CD4-positive, CD25-positive, alpha-beta regulatory T cell (primary cell): ENCODE data around the gene PP2D1. TPM values are rescaled to one million over a fixed set of nuclear protein-coding genes. Genes with fewer than 3 reads are reported as not detected.
"Not testable (repeated sequence)": the region's sequence is repeated elsewhere in the genome, so short reads cannot be mapped to it uniquely, and the experiment has no call there.

ENCODE experiments used
- ATAC-seq, 2 donors: fragments of 150-1000 bp; cut with Tn5 transposase; one replicate each; pipeline ENCODE4 v1.10.0; 2021; ENCODE audit warnings: low read depth in 2 of 2, moderate number of reproducible peaks in 2 of 2, moderate library complexity in 1 of 2
- DNase-seq, 3 donors: peaks; one replicate each; pipeline versions ENCODE4 v3.0.0 to v3.0.0-alpha.2; 2012 to 2022; ENCODE audit warnings: mixed read lengths in 1 of 3
- H3K27ac ChIP-seq: one replicate; pipeline ENCODE4 v1.7.0; 2013; ENCODE audit warnings: mild to moderate bottlenecking, low read length; ENCODE audit not compliant: insufficient read depth, poor library complexity, severe bottlenecking
- H3K27me3 ChIP-seq: one replicate; pipeline ENCODE4 v1.7.0; 2013; ENCODE audit warnings: low read length; ENCODE audit not compliant: control insufficient read depth, insufficient read depth
- H3K36me3 ChIP-seq: one replicate; pipeline ENCODE4 v1.7.0; 2013; ENCODE audit warnings: mild to moderate bottlenecking, low read length, moderate library complexity; ENCODE audit not compliant: control insufficient read depth, insufficient read depth
- H3K4me1 ChIP-seq: 2 replicates; pipeline ENCODE4 v1.7.0; 2013; ENCODE audit warnings: mild to moderate bottlenecking, low read length; ENCODE audit not compliant: insufficient read depth, control insufficient read depth, poor library complexity, severe bottlenecking
- H3K4me3 ChIP-seq: one replicate; pipeline ENCODE4 v1.7.0; 2013; ENCODE audit warnings: low read depth, mild to moderate bottlenecking, low read length, moderate library complexity
- H3K9me3 ChIP-seq, 2 experiments: 1 replicate in 1 of 2; 2 replicates in 1 of 2; pipeline ENCODE4 v1.7.0; 2013; ENCODE audit warnings: low read length in 2 of 2, mild to moderate bottlenecking in 1 of 2, moderate library complexity in 1 of 2; ENCODE audit not compliant: control insufficient read depth in 2 of 2
- H3K27ac Mint-ChIP-seq, 3 donors: one replicate each; pipeline ENCODE4 v1.8.0; 2020 to 2022; ENCODE audit warnings: mild to moderate bottlenecking in 3 of 3, mixed read lengths in 3 of 3, moderate library complexity in 2 of 3
- H3K27me3 Mint-ChIP-seq: one replicate; pipeline ENCODE4 v1.8.0; 2022; ENCODE audit warnings: mild to moderate bottlenecking, mixed read lengths
- H3K36me3 Mint-ChIP-seq: one replicate; pipeline ENCODE4 v1.8.0; 2020; ENCODE audit warnings: mixed read lengths
- H3K4me1 Mint-ChIP-seq, 4 donors: one replicate each; pipeline ENCODE4 v1.8.0; 2020 to 2022; ENCODE audit warnings: mixed read lengths in 4 of 4, mild to moderate bottlenecking in 1 of 4
- H3K4me3 Mint-ChIP-seq, 4 donors: one replicate each; pipeline ENCODE4 v1.8.0; 2020 to 2022; ENCODE audit warnings: mild to moderate bottlenecking in 4 of 4, mixed read lengths in 4 of 4, moderate library complexity in 3 of 4
- H3K9me3 Mint-ChIP-seq, 7 donors: one replicate each; pipeline ENCODE4 v1.8.0; 2020 to 2022; ENCODE audit warnings: mixed read lengths in 7 of 7, mild to moderate bottlenecking in 3 of 7, moderate library complexity in 2 of 7
- polyA plus RNA-seq, 4 donors: library from polyadenylated mRNA; unstranded; fragments of 300-500 nt; fragmentation: Illumina TruSeq; gene quantifications; one replicate each; pipeline ENCODE4 v1.2.3, GENCODE V29; 2021
- total RNA-seq: library from RNA; stranded (reverse); gene quantifications from one replicate; pipeline ENCODE4 v1.2.3, GENCODE V29; 2022

Gene PP2D1
- total and polyA plus RNA-seq, 5 donors from 2014 or later = 0.16 to 1.2 (median 0.21) TPM; not detected in 1

DNA sequence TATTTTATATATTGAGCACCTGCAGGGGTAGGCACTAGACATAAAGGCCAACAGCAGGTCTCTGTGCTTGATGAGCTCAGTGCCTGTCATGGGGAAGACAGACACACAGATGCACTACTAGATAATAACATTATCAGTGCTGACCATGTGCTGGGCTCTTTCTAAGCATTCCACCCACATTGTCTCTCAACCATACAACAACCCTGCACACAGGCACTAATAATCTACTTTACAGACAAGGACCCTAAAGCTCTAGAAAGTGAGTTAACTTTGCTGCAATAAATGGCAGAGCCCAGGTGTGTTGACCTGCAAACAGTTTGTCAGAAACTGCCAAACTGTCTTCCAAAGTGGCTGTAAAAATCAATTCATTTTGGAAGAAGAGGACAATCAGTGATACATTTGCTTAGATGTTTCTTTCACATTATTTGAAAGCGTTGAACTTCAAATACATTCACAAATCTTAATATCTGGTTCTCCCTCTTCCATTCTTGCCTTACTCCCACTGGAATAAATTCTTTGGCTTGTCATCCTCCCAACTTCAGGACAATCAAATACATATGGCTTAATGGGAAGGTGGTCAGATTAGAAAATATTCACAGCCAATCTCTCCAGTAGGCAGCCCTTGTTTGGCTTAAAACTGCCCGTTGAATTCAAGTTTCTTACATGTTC, 11.0 kb upstream of the PP2D1 start:
- Mint-ChIP-seq H3K27ac (peak overlapping the region in 2 of 3 donors; percentile 71 to 74), H3K27me3 (peaks cover 4% of the 10 kb centered on the region), H3K4me1 (peaks cover 0 to 6% (median 0%) of the 10 kb centered on the region in 4 donors), H3K36me3 (no peaks in the 10 kb centered on the region), H3K9me3 (no peaks in the 10 kb centered on the region), H3K4me3 (no peak overlapping the region)
- H3K27me3 ChIP-seq = no peaks in the 10 kb centered on the region
- H3K27ac ChIP-seq = no peak overlapping the region
- no peaks in the 10 kb centered on the region for H3K9me3 ChIP-seq
- no peak for ATAC-seq
- H3K36me3 ChIP-seq = no peaks in the 10 kb centered on the region
- no peak overlapping the region for H3K4me3 ChIP-seq
- no peaks in the 10 kb centered on the region for H3K4me1 ChIP-seq
- no peak for DNase-seq

DNA sequence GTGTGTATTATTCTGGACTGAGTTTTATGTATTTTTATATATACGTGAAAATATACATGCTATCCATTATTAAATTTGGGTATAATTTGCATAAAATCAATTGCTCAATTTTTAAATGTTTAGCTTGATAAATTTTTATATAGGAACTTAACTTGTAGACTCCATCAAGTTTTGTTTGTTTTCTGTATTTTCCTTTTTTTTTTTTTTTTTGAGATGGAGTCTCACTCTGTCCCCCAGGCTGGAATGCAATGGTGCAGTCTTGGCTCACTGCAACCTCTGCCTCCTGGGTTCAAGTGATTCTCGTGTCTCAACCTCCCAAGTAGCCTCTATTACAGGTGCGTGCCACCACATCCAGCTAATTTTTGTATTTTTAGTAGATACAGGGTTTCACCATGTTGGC, 4.0 kb upstream of the PP2D1 start:
- H3K9me3 ChIP-seq, H3K36me3 Mint-ChIP-seq, H3K4me3 Mint-ChIP-seq, H3K4me3 ChIP-seq, H3K27ac Mint-ChIP-seq, ATAC-seq, H3K9me3 Mint-ChIP-seq, H3K27me3 Mint-ChIP-seq, H3K4me1 ChIP-seq, H3K27me3 ChIP-seq, H3K27ac ChIP-seq, DNase-seq, H3K4me1 Mint-ChIP-seq, H3K36me3 ChIP-seq: not testable (repeated sequence)

DNA sequence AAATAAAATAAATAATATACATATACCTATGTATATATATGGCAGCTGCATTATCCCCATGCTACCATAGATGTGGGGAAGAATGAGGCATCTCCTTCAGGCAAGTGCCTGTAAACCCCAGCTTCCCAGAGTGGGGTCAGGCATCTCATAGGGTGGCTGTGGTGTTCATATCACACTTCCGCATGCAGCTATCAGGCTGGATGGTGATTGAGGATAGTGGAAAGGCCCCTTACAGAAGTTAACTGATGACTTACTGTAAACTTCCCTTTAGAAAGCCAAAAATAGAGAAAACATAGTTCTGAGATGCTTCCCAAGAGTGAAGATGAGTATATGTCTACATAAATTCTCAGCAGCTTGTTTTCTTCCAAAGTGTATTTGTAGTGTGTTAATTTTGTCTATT, 3.5 kb upstream of the PP2D1 start:
- no peak overlapping the region for H3K4me3 Mint-ChIP-seq

DNA sequence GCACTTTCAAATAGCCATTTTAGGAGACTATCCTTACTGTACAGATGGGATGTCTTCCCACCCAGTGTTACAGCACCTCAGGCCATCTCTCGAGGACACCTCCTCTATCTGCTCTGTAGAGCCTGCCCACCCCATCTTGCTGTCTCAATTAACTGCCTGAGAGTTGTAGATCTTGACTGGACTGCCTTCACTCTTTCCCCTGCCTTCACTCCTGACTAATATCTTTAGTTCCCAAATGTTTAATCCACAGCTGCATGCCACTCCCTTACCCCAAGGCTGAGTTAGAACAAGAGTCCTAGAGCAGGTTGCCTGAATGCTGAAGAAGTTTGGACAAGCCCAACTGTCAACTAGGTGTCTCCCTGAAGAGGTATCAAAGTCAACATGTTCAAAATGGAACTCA, 1.3 kb upstream of the PP2D1 start:
- H3K36me3 Mint-ChIP-seq = no peaks in the 10 kb centered on the region
- peaks cover 0 to 3% (median 0%) of the 10 kb centered on the region in 7 donors for H3K9me3 Mint-ChIP-seq
- Histone ChIP-seq H3K27me3 (no peaks in the 10 kb centered on the region), H3K27ac (no peak overlapping the region), H3K4me3 (no peak overlapping the region), H3K36me3 (no peaks in the 10 kb centered on the region), H3K4me1 (no peaks in the 10 kb centered on the region), H3K9me3 (no peaks in the 10 kb centered on the region)
- no peak overlapping the region for H3K4me3 Mint-ChIP-seq
- ATAC-seq (no peak), DNase-seq (no peak)
- H3K27ac Mint-ChIP-seq = no peak overlapping the region
- no peaks in the 10 kb centered on the region for H3K4me1 Mint-ChIP-seq
- H3K27me3 Mint-ChIP-seq = no peaks in the 10 kb centered on the region

More for the DNA sequence above, 3.5 kb upstream of the PP2D1 start:
- Histone ChIP-seq H3K4me1 (no peaks in the 10 kb centered on the region), H3K27me3 (no peaks in the 10 kb centered on the region), H3K4me3 (no peak overlapping the region), H3K9me3 (no peaks in the 10 kb centered on the region), H3K36me3 (no peaks in the 10 kb centered on the region), H3K27ac (no peak overlapping the region)
- ATAC-seq (no peak), DNase-seq (no peak)
- H3K4me1 Mint-ChIP-seq = no peaks in the 10 kb centered on the region
- H3K9me3 Mint-ChIP-seq = peaks cover 0 to 3% (median 0%) of the 10 kb centered on the region in 7 donors
- H3K27ac Mint-ChIP-seq = no peak overlapping the region
- H3K27me3 Mint-ChIP-seq = no peaks in the 10 kb centered on the region
- H3K36me3 Mint-ChIP-seq = no peaks in the 10 kb centered on the region

DNA sequence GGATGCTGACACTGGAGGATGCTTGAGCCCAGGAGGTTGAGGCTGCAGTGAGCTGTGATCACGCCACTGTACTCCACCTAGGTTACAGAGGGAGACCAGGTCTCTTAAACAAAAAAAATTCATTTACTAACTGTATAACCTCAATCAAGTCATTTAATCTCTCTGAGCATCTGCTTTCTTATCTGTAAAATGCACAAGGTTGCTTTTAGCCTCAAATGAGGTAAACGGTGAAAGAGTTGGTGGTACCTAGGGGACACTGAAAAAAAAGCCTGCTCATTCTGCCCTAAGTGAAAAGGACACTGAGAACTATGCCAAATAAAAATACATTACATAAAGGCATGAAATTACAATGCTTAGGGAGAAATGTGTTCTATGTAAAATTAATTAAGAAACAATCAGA, 3.4 kb downstream of the PP2D1 start:
- no peak overlapping the region for H3K4me3 Mint-ChIP-seq
- H3K36me3 Mint-ChIP-seq = no peaks in the 10 kb centered on the region
- DNase-seq = no peak
- H3K27ac Mint-ChIP-seq = no peak overlapping the region
- no peak for ATAC-seq
- no peaks in the 10 kb centered on the region for H3K36me3 ChIP-seq
- H3K4me1 ChIP-seq = no peaks in the 10 kb centered on the region
- peaks cover 0 to 3% (median 0%) of the 10 kb centered on the region in 7 donors for H3K9me3 Mint-ChIP-seq
- H3K4me1 Mint-ChIP-seq = no peaks in the 10 kb centered on the region
- no peak overlapping the region for H3K4me3 ChIP-seq
- no peak overlapping the region for H3K27ac ChIP-seq
- no peaks in the 10 kb centered on the region for H3K27me3 ChIP-seq
- H3K27me3 Mint-ChIP-seq = no peaks in the 10 kb centered on the region
- H3K9me3 ChIP-seq = no peaks in the 10 kb centered on the region

DNA sequence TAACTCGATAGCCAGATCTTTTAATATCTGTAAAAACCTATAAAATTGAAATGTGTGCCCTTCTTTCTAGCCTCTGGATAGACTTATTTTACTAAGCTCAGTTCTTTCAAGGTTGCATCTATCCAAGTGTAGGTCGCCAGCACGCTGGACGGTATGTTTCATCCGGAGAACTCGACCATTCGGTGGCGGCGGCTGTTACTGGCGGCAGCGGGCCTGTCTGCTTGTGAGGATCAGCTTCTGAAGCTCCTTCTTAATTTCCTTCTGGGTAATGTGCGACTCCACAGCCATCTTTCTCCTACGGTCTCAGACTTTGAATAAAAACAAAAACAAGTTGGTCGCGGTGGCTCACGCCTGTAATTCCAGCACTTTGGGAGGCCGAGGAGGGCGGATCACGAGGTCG, 4.1 kb downstream of the PP2D1 start:
- Mint-ChIP-seq H3K9me3 (peaks cover 0 to 3% (median 0%) of the 10 kb centered on the region in 7 donors), H3K36me3 (no peaks in the 10 kb centered on the region), H3K4me1 (no peaks in the 10 kb centered on the region), H3K27ac (no peak overlapping the region), H3K4me3 (no peak overlapping the region), H3K27me3 (no peaks in the 10 kb centered on the region)
- no peaks in the 10 kb centered on the region for H3K9me3 ChIP-seq
- H3K27ac ChIP-seq = no peak overlapping the region
- H3K4me1 ChIP-seq = no peaks in the 10 kb centered on the region
- no peak overlapping the region for H3K4me3 ChIP-seq
- ATAC-seq (no peak), DNase-seq (no peak)
- H3K36me3 ChIP-seq = no peaks in the 10 kb centered on the region
- no peaks in the 10 kb centered on the region for H3K27me3 ChIP-seq

DNA sequence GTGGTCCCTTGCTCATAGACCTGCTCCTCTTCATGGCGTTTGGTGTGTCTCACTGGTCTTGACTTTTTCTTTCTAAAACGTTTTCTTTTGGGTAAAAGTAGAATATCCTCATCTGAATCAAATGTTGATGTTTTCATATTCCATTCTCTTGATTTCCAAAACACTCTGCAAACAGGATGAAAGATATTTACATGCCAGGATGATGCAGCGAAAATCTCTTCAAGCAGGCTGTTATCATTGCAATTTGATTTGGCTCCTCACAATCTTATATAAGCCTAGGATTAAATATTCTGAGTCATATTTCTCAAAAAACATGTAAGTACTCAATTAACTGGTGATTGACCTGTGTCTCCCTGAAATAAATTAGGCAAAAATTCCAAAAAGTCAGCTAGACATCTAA, 10.1 kb downstream of the PP2D1 start:
- H3K9me3 Mint-ChIP-seq = peaks cover 0 to 6% (median 1%) of the 10 kb centered on the region in 7 donors
- H3K27me3 ChIP-seq = no peaks in the 10 kb centered on the region
- H3K4me1 Mint-ChIP-seq = no peaks in the 10 kb centered on the region
- H3K27ac ChIP-seq = no peak overlapping the region
- no peak overlapping the region for H3K4me3 ChIP-seq
- no peaks in the 10 kb centered on the region for H3K36me3 Mint-ChIP-seq
- H3K4me3 Mint-ChIP-seq = no peak overlapping the region
- no peaks in the 10 kb centered on the region for H3K9me3 ChIP-seq
- no peak for DNase-seq
- no peak overlapping the region for H3K27ac Mint-ChIP-seq
- H3K27me3 Mint-ChIP-seq = no peaks in the 10 kb centered on the region
- ATAC-seq = no peak
- no peaks in the 10 kb centered on the region for H3K36me3 ChIP-seq
- H3K4me1 ChIP-seq = no peaks in the 10 kb centered on the region

DNA sequence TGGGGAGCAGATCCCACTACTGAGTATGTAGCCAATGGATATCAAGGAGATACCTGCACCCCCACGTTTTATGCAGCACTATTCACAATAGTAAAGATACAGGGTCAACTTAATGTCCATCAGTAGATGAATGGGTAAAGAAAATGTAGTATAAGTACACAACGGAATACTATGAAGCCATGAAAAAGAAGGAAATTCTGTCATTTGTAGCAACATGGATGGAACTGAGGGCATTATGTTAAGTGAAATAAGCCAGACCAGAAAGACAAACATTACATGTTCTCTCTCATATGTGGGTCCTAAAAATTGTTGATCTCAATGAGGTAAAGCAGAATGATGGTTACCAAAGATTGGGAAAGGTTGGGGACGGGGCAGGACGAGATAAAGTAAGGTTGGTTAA, 14.6 kb downstream of the PP2D1 start:
- DNase-seq = no peak
- Mint-ChIP-seq H3K36me3 (no peaks in the 10 kb centered on the region), H3K9me3 (peaks cover 0 to 6% (median 1%) of the 10 kb centered on the region in 7 donors), H3K27ac (peak overlapping the region in 1 of 3 donors; percentile 44), H3K27me3 (no peaks in the 10 kb centered on the region), H3K4me1 (peaks cover 0 to 7% (median 0%) of the 10 kb centered on the region in 4 donors), H3K4me3 (no peak overlapping the region)
- no peak for ATAC-seq
- H3K4me3 ChIP-seq = no peak overlapping the region
- no peaks in the 10 kb centered on the region for H3K36me3 ChIP-seq
- H3K27me3 ChIP-seq = no peaks in the 10 kb centered on the region
- H3K4me1 ChIP-seq = no peaks in the 10 kb centered on the region
- no peaks in the 10 kb centered on the region for H3K9me3 ChIP-seq
- H3K27ac ChIP-seq = no peak overlapping the region
